Right lobe of liver (tissue), 4 donors: Measurements from ENCODE around the gene HIGD1C.

Experiments
- POLR2A ChIP-seq: fragments of 450-650 bp; IDR thresholded peaks from one replicate; pipeline ENCODE4 v1.6.1; 2017; ENCODE audit warnings: antibody characterized with exemption, mild to moderate bottlenecking
- TF ChIP-seq, protein P1 (sequence below), 4 donors: fragments of 200-600 bp in 3 of 4; fragments of 450-650 bp in 1 of 4; IDR thresholded peaks; one replicate each; pipeline versions ENCODE4 v1.5.1 to v1.8.0; 2016 to 2022; ENCODE audit warnings: antibody characterized with exemption in 4 of 4, mild to moderate bottlenecking in 2 of 4
- donor health status: DM: no; HTN: no; CAD: no.
- donor health status: DM: no; HTN: no; CAD: no.
- donor health status: DM: no; HTN: yes; CAD: no.

GRCh38 chr12:50985322-50985721 is 33.0 kb downstream of the HIGD1C start:
- TF ChIP-seq, protein P1, sequence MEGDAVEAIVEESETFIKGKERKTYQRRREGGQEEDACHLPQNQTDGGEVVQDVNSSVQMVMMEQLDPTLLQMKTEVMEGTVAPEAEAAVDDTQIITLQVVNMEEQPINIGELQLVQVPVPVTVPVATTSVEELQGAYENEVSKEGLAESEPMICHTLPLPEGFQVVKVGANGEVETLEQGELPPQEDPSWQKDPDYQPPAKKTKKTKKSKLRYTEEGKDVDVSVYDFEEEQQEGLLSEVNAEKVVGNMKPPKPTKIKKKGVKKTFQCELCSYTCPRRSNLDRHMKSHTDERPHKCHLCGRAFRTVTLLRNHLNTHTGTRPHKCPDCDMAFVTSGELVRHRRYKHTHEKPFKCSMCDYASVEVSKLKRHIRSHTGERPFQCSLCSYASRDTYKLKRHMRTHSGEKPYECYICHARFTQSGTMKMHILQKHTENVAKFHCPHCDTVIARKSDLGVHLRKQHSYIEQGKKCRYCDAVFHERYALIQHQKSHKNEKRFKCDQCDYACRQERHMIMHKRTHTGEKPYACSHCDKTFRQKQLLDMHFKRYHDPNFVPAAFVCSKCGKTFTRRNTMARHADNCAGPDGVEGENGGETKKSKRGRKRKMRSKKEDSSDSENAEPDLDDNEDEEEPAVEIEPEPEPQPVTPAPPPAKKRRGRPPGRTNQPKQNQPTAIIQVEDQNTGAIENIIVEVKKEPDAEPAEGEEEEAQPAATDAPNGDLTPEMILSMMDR (IDR thresholded peaks at IDR 0.05), result no peak
- no peak for TF ChIP-seq POLR2A
